HCT116 (cell line): ENCODE data around the gene RNU1-4.
"Not testable (repeated sequence)": the region's sequence is repeated elsewhere in the genome, so short reads cannot be mapped to it uniquely, and the experiment has no call there.

Experiments used
- CBX3 ChIP-seq: IDR thresholded peaks from 2 replicates; pipeline ENCODE4 v1.6.1; 2012; ENCODE audit warnings: low read depth
- TF ChIP-seq, protein P1 (sequence below), 3 experiments: fragments of 200-600 bp in 1 of 3; sonication (generic) in 1 of 3; IDR thresholded peaks in 2 of 3; conservative IDR thresholded peaks in 1 of 3; 2 replicates each; pipeline ENCODE4 v1.5.1; 2012 to 2017; ENCODE audit warnings: low read depth in 2 of 3, low read length in 2 of 3, antibody characterized with exemption in 1 of 3, borderline replicate concordance in 1 of 3, control low read depth in 1 of 3, mild to moderate bottlenecking in 1 of 3, mixed read lengths in 1 of 3, mixed run types in 1 of 3, moderate library complexity in 1 of 3; ENCODE audit not compliant: insufficient read depth in 1 of 3
- TF ChIP-seq, protein P2 (sequence below): IDR thresholded peaks from 2 replicates; pipeline ENCODE4 v1.6.1; 2012; ENCODE audit warnings: low read depth

DNA sequence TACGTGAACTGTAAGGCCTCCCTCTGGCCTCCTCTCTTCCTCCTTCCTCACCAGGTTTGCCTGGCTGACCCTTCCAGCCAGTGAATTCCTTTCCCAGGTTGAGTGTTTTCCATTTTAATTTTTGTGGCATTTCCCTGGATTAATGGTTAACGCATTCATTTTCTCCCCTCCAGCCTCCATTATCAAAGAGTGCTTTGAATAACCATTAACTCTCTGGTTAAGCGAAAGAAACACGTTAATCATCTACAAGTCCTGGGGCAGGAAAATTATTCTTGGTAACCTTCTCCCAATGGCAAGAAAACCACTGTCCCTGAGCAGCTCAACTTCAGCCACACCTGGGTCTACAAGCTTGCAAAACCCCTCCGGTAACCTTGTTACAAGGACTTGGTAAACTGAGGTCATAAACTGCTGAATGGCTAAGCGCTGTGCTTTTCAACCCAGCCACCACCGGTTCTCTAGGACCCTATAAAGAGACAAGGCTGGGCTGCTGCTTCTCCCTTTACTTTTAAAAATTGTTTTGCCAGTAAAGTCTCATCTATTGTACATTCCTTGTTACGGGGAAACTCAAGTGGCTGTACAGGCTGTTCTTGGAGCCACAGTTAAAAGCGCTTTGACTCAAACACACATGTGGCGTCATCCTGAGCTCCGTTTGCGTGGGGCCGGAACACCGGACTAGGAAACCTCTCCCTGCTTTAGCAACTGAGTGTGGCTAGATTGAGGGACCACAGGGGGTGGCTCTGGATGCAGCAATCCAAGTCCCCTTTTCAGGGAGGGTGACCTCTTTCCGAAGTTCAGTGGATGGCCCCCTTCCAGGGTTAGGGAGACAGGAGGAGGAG is 24.7 kb downstream of the RNU1-4 start:
- TF ChIP-seq, protein P1, sequence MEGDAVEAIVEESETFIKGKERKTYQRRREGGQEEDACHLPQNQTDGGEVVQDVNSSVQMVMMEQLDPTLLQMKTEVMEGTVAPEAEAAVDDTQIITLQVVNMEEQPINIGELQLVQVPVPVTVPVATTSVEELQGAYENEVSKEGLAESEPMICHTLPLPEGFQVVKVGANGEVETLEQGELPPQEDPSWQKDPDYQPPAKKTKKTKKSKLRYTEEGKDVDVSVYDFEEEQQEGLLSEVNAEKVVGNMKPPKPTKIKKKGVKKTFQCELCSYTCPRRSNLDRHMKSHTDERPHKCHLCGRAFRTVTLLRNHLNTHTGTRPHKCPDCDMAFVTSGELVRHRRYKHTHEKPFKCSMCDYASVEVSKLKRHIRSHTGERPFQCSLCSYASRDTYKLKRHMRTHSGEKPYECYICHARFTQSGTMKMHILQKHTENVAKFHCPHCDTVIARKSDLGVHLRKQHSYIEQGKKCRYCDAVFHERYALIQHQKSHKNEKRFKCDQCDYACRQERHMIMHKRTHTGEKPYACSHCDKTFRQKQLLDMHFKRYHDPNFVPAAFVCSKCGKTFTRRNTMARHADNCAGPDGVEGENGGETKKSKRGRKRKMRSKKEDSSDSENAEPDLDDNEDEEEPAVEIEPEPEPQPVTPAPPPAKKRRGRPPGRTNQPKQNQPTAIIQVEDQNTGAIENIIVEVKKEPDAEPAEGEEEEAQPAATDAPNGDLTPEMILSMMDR (IDR thresholded peaks at IDR 0.05 in 2 of 3, conservative IDR thresholded peaks at IDR 0.05 in 1 of 3; ENCODE audit: borderline replicate concordance in 1 of 3, insufficient read depth in 1 of 3, low read depth in 2 of 3, low read length in 2 of 3) = not testable (repeated sequence)
- not testable (repeated sequence) for TF ChIP-seq CBX3
- TF ChIP-seq, protein P2, sequence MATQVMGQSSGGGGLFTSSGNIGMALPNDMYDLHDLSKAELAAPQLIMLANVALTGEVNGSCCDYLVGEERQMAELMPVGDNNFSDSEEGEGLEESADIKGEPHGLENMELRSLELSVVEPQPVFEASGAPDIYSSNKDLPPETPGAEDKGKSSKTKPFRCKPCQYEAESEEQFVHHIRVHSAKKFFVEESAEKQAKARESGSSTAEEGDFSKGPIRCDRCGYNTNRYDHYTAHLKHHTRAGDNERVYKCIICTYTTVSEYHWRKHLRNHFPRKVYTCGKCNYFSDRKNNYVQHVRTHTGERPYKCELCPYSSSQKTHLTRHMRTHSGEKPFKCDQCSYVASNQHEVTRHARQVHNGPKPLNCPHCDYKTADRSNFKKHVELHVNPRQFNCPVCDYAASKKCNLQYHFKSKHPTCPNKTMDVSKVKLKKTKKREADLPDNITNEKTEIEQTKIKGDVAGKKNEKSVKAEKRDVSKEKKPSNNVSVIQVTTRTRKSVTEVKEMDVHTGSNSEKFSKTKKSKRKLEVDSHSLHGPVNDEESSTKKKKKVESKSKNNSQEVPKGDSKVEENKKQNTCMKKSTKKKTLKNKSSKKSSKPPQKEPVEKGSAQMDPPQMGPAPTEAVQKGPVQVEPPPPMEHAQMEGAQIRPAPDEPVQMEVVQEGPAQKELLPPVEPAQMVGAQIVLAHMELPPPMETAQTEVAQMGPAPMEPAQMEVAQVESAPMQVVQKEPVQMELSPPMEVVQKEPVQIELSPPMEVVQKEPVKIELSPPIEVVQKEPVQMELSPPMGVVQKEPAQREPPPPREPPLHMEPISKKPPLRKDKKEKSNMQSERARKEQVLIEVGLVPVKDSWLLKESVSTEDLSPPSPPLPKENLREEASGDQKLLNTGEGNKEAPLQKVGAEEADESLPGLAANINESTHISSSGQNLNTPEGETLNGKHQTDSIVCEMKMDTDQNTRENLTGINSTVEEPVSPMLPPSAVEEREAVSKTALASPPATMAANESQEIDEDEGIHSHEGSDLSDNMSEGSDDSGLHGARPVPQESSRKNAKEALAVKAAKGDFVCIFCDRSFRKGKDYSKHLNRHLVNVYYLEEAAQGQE = not testable (repeated sequence)
